DOHH2 (cell line): ENCODE data around the gene SLC35B2.
A peak's percentile ranks its signal among the peaks of the same experiment; 100 is the strongest.

ENCODE experiments used
- EZH2phosphoT487 ChIP-seq: fragments of 200-600 bp; sonication (generic); IDR thresholded peaks from 2 replicates; pipeline ENCODE4 v1.6.1; 2017; ENCODE audit warnings: borderline replicate concordance, mild to moderate bottlenecking, antibody characterized with exemption, low read length, moderate library complexity, mixed read lengths
- TF ChIP-seq, protein P1 (sequence below): fragments of 200-600 bp; sonication (generic); IDR thresholded peaks from one replicate; pipeline ENCODE4 v1.5.1; 2014; ENCODE audit warnings: antibody characterized with exemption, mild to moderate bottlenecking, low read depth, low read length; ENCODE audit not compliant: poor library complexity, severe bottlenecking

DNA sequence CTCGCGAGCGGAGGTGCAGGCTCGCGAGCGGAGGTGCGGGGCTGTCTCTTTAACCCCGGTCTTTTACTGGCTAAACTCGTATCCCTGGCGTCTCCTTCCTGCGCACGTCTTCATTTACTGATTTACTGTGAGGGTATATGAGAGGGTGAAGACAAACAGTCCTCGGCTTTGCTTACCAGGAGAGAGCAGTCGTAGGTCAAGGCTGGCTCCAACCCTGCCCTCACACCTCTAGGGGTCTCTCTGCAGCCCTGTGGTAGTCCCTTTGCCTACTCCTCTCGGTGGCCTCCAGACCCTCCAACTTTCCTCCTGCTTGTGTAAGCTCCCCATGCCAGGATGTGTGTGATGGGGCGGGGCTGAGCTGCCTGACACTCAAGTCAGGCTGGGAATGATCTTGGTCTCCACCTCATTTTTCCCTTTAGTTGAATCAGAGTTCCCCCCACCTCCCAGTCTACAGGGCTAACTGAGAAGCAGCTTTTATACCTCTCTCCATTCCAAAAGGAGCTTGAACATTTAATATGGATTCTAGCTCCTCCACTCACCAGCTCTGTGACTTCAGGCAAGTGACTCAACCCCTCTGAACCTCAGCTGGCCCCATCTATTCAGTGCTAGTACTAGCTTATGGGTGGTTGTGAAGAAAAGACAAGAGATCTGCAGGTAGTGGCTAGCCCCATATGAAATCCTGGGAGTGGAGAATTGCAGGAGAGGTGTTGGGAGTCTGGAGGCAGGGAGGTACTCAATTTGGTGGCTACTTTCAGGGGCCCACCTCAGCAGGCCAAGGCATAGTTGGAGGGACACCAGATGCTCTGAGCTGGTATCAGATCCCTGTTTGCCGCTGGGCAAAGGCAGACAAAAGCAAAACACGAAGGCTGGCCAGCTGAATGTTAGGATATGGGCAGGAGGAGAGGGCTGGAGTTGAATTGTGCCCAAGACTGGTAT lies 33.0 kb downstream of the SLC35B2 start:
- TF ChIP-seq, protein P1, sequence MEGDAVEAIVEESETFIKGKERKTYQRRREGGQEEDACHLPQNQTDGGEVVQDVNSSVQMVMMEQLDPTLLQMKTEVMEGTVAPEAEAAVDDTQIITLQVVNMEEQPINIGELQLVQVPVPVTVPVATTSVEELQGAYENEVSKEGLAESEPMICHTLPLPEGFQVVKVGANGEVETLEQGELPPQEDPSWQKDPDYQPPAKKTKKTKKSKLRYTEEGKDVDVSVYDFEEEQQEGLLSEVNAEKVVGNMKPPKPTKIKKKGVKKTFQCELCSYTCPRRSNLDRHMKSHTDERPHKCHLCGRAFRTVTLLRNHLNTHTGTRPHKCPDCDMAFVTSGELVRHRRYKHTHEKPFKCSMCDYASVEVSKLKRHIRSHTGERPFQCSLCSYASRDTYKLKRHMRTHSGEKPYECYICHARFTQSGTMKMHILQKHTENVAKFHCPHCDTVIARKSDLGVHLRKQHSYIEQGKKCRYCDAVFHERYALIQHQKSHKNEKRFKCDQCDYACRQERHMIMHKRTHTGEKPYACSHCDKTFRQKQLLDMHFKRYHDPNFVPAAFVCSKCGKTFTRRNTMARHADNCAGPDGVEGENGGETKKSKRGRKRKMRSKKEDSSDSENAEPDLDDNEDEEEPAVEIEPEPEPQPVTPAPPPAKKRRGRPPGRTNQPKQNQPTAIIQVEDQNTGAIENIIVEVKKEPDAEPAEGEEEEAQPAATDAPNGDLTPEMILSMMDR = peak; percentile 65
- no peak for TF ChIP-seq EZH2phosphoT487
